Endothelial cell of umbilical vein (primary cell): ENCODE data around the gene ADAM19.

Source experiments
- EZH2 ChIP-seq: IDR thresholded peaks from 2 replicates; pipeline ENCODE4 v1.6.1; 2012; ENCODE audit warnings: borderline replicate concordance, low read depth, mild to moderate bottlenecking, moderate library complexity, low read length, inconsistent platforms; ENCODE audit not compliant: severe bottlenecking
- FOS ChIP-seq: IDR thresholded peaks from 2 replicates; pipeline ENCODE4 v1.6.1; 2011; ENCODE audit warnings: mild to moderate bottlenecking, low read length, moderate library complexity, borderline replicate concordance; ENCODE audit not compliant: insufficient read depth
- GATA2 ChIP-seq: IDR thresholded peaks from 2 replicates; pipeline ENCODE4 v1.7.0; 2011; ENCODE audit warnings: low read depth, mild to moderate bottlenecking, moderate library complexity, mixed read lengths, low read length; ENCODE audit not compliant: insufficient read length, insufficient read depth
- JUN ChIP-seq: IDR thresholded peaks from 2 replicates; pipeline ENCODE4 v1.6.1; 2011; ENCODE audit warnings: borderline replicate concordance, low read depth; ENCODE audit not compliant: insufficient read length, insufficient read depth
- MYC ChIP-seq: IDR thresholded peaks from one replicate; pipeline ENCODE4 v1.6.1; 2011; ENCODE audit warnings: mild to moderate bottlenecking, low read depth, low read length
- POLR2A ChIP-seq: IDR thresholded peaks from 2 replicates; pipeline ENCODE4 v1.6.1; 2012; ENCODE audit warnings: low read depth, mild to moderate bottlenecking, control low read depth, low read length
- POLR2AphosphoS5 ChIP-seq: IDR thresholded peaks from 2 replicates; pipeline ENCODE4 v1.6.1; 2012; ENCODE audit warnings: low read depth, mild to moderate bottlenecking, control low read depth, low read length, moderate library complexity; ENCODE audit not compliant: insufficient read depth
- TF ChIP-seq, protein P1 (sequence below), 2 donors: IDR thresholded peaks; 1 replicate in 1 of 2; 2 replicates in 1 of 2; pipeline ENCODE4 v1.5.1; 2011; ENCODE audit warnings: low read length in 2 of 2, mild to moderate bottlenecking in 2 of 2, moderate library complexity in 2 of 2, control low read depth in 1 of 2, inconsistent platforms in 1 of 2, low read depth in 1 of 2; ENCODE audit not compliant: insufficient read depth in 1 of 2; ENCODE audit errors: extremely low read depth in 1 of 2
- TF ChIP-seq, protein P2 (sequence below): IDR thresholded peaks from 2 replicates; pipeline ENCODE4 v1.6.1; 2011; ENCODE audit not compliant: insufficient read depth, insufficient read length

GRCh38 chr5:157443041-157443549, 132.5 kb downstream of the ADAM19 start:
- TF ChIP-seq, protein P1, sequence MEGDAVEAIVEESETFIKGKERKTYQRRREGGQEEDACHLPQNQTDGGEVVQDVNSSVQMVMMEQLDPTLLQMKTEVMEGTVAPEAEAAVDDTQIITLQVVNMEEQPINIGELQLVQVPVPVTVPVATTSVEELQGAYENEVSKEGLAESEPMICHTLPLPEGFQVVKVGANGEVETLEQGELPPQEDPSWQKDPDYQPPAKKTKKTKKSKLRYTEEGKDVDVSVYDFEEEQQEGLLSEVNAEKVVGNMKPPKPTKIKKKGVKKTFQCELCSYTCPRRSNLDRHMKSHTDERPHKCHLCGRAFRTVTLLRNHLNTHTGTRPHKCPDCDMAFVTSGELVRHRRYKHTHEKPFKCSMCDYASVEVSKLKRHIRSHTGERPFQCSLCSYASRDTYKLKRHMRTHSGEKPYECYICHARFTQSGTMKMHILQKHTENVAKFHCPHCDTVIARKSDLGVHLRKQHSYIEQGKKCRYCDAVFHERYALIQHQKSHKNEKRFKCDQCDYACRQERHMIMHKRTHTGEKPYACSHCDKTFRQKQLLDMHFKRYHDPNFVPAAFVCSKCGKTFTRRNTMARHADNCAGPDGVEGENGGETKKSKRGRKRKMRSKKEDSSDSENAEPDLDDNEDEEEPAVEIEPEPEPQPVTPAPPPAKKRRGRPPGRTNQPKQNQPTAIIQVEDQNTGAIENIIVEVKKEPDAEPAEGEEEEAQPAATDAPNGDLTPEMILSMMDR (IDR thresholded peaks at IDR 0.05; ENCODE audit: extremely low read depth in 1 of 2, insufficient read depth in 1 of 2, low read depth in 1 of 2, low read length in 2 of 2), result no peak
- TF ChIP-seq, protein P2, sequence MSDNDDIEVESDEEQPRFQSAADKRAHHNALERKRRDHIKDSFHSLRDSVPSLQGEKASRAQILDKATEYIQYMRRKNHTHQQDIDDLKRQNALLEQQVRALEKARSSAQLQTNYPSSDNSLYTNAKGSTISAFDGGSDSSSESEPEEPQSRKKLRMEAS, result no peak
- TF ChIP-seq POLR2A, result no peak
- TF ChIP-seq FOS, result no peak
- TF ChIP-seq EZH2, result no peak
- no peak for TF ChIP-seq POLR2AphosphoS5
- TF ChIP-seq JUN, result no peak
- no peak for TF ChIP-seq MYC
- TF ChIP-seq GATA2, result no peak
